ENCODE data around the gene ZCWPW1.

- TF ChIP-seq CTCF (IDR thresholded peaks at IDR 0.05; ENCODE audit: control extremely low read depth in 1 of 3, insufficient read depth in 1 of 3, low read depth in 1 of 3, low read length in 3 of 3): no peak
- no peak for TF ChIP-seq EGR1 (IDR thresholded peaks at IDR 0.05; ENCODE audit: borderline replicate concordance, low read depth, low read length)
- no peak for TF ChIP-seq RNF2 (IDR thresholded peaks at IDR 0.05; ENCODE audit: borderline replicate concordance, low read depth, low read length, missing control alignments, poor library complexity, severe bottlenecking)
- TF ChIP-seq JUND (IDR thresholded peaks at IDR 0.05; ENCODE audit: low read length): no peak
- no peak for TF ChIP-seq E2F6 (IDR thresholded peaks at IDR 0.05)
Observed at GRCh38 chr7:100443096-100443840, 14.8 kb upstream of the ZCWPW1 start.
